ENCODE results near the gene PLA2G4F.

Gene PLA2G4F

DNA sequence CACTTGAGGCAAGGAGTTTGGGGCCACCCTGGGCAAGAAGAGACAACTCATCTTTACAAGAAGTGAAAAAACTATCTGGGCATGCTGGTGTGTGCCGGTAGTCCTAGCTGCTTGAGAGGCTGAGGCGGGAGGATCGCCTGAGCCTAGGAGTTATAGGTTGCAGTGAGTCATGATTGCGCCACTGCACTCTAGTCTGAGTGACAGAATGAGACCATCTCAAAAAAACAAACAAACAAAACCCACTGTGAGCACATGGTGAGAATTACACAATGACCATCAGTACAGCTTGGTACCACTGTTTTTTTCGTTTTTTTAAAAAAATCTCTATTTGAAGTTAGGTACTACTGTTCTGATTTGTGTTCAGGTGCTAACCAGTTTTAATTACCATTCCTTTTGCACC, 38.1 kb upstream of the PLA2G4F start:
- TF ChIP-seq, protein P1, sequence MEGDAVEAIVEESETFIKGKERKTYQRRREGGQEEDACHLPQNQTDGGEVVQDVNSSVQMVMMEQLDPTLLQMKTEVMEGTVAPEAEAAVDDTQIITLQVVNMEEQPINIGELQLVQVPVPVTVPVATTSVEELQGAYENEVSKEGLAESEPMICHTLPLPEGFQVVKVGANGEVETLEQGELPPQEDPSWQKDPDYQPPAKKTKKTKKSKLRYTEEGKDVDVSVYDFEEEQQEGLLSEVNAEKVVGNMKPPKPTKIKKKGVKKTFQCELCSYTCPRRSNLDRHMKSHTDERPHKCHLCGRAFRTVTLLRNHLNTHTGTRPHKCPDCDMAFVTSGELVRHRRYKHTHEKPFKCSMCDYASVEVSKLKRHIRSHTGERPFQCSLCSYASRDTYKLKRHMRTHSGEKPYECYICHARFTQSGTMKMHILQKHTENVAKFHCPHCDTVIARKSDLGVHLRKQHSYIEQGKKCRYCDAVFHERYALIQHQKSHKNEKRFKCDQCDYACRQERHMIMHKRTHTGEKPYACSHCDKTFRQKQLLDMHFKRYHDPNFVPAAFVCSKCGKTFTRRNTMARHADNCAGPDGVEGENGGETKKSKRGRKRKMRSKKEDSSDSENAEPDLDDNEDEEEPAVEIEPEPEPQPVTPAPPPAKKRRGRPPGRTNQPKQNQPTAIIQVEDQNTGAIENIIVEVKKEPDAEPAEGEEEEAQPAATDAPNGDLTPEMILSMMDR (IDR thresholded peaks at IDR 0.05; ENCODE audit: low read depth, low read length): no peak

GRCh38 chr15:42193383-42193782, 36.9 kb upstream of the PLA2G4F start:
- TF ChIP-seq, protein P1 (IDR thresholded peaks at IDR 0.05; ENCODE audit: low read depth, low read length): no peak
- DNase-seq (ENCODE audit: extremely low read depth, low read depth): no peak

More for the DNA sequence above, 38.1 kb upstream of the PLA2G4F start:
- DNase-seq (ENCODE audit: extremely low read depth, low read depth): no peak

DNA sequence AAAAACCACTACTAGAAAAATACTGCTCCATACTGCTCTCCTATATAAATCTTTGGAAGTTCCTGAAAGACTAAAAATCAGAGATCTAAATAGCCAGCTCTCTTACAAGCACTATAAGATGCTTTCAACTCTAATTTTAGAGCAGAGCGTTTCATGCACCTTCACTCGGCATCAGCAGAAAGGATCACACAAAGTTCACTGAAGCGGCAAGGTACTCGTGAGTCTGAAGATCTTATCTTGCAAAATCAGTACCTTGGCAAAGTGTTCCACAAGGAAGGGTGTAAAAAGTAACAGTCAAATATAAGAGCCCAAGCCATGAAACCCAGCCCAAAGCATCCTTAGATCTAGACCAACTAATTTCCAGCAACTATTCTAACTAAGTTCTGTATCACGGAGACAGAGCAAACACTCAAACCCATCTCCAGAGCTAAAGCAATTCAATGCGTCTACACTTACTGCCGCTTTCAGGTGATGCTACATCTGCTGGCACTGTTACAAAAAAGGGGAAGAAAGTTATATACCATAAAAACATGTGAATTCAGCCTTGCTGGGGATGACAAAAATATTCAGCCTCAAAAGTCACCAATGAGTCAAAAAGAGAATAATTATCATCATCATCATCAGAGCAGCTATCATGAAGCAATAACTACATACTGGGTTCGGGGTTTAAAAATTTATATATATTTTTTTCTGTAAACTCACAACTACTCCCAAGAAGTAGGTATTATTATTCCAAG, 35.3 kb upstream of the PLA2G4F start:
- no peak for DNase-seq (ENCODE audit: extremely low read depth, low read depth)
- TF ChIP-seq, protein P1 (IDR thresholded peaks at IDR 0.05; ENCODE audit: low read depth, low read length): no peak

DNA sequence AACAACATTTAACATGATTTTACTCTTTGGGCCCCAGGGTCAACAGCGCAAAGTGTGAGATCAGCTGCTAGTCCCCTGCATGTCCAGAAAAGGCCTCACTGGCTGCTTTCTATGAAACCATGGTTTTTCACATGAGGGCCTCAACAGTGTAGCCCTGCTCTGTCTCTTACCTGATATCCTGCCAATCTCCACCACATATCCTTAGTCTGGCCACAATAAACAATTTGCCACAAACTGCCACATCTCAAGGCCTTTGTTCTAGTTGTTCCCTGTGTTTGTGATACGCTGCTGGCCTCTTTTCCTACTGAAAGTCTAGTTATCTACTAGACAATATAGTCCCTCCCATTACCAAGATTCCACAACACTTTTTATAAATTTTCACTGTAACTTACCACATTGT, 33.9 kb upstream of the PLA2G4F start:
- TF ChIP-seq, protein P1 (IDR thresholded peaks at IDR 0.05; ENCODE audit: low read depth, low read length): no peak
- DNase-seq (ENCODE audit: extremely low read depth, low read depth): no peak

- TF ChIP-seq, protein P1 (IDR thresholded peaks at IDR 0.05; ENCODE audit: low read depth, low read length): no peak
- DNase-seq (ENCODE audit: extremely low read depth, low read depth): no peak
These were observed 29.4 kb upstream of the PLA2G4F start for GRCh38 chr15:42185801-42186200.

GRCh38 chr15:42184736-42185135, 28.3 kb upstream of the PLA2G4F start:
- TF ChIP-seq, protein P1 (IDR thresholded peaks at IDR 0.05; ENCODE audit: low read depth, low read length): no peak

GRCh38 chr15:42184296-42184695, 27.9 kb upstream of the PLA2G4F start:
- DNase-seq (ENCODE audit: extremely low read depth, low read depth): no peak
- TF ChIP-seq, protein P1 (IDR thresholded peaks at IDR 0.05; ENCODE audit: low read depth, low read length): no peak

More at GRCh38 chr15:42184736-42185135, 28.3 kb upstream of the PLA2G4F start:
- DNase-seq (ENCODE audit: extremely low read depth, low read depth): no peak
